ENCODE measurements around the gene HMGCL.
"Not testable (repeated sequence)": the region's sequence is repeated elsewhere in the genome, so short reads cannot be mapped to it uniquely, and the experiment has no call there.

The HMGCL gene

DNA sequence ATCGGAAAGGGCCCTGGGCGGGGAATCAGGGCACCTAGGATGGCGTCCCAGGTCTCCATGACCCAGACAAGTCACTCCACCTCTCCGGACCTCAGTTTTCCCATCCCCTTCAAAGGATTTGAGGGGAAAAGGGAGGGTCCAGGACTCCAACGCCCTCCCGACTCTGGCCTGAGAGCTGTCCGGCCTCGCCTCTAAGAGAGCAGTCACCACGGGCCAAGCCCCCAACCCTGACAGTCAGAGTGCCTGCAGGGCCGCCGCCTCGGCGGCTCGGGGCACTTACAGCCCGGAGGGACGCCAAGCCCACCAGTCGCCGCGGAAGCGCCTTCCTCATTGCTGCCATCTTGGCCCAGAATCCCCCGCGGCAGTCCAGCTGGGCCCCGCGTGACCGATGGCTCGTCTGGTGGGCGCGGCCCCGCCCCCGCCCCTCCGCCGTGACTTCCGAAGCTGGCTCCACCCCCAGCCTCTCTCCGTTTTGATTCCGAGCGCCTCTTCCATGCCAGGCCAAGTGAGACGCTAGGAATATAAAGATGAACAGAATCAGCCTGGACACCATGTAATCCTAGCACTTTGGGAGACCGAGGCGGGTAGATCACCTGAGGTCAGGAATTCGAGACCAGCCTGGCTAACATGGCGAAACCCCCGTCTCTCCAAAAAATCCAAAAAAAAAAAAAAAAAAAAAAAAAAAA lies at the start of gene HMGCL:
HMGCL (minus strand) TSS at position 354 of the 686 bp plus-strand sequence; CDS start at position 340, 14 bp downstream.
- DNase-seq, result peak; percentile 89 to 93 (median 91)

DNA sequence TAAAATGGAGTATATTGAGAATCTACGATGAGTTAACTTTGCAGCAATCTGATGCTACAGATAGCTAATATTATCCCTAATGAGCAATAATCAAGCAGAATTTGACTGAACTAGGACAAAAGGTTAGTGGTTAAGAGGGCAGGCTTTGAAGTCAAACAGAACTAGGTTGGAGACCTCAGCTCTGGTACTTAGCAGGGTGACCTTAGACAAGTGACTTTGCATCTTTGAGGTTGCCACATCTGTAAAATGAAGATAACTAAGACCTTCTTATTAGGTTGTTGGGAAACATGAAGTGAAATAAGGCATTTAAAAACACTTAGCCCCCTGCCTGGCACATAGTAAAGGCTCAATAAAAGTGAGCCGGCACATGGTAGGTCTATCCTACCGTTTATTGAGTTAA lies 47.2 kb upstream of the HMGCL start:
- DNase-seq, result no peak

- no peak for DNase-seq
Measured at GRCh38 chr1:23869051-23869450, 43.8 kb upstream of the HMGCL start.

GRCh38 chr1:23868557-23869016 lies 43.4 kb upstream of the HMGCL start:
- DNase-seq, result peak in 1 of 3 experiments; percentile 33

DNA sequence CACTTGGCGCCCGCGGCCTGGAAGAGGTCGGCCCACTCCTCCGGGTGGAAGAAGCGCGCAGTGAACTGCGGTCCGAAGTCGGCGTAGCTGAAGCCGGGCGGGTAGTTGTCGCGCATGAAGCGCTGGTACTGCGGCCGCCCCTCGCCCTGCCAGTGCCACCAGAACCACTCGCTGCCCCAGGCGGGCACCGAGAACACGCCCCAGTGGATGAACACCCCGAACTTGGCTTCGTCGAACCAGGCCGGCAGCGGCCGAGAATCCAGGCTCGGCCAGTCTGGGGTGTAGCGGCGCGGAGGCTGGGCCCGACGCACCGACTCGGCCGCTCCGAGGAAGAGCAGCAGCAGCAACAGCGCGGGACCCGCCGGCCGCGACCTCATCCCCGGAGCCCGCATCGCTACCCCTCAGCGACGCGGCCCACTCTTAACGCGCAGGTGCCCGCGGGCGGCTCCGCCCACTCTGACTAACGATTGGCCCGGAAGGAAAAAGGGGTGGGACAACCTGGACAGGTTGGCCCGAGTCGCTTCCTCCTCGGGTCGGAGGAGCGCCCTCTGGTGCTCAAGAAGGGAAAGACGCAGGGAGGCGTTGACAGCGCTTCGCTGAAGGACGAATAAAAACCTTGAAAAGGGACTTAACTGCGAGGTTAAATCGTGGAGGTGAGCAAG lies 42.8 kb upstream of the HMGCL start, which contains the start of gene FUCA1:
FUCA1 (minus strand) TSS at position 396 of the 662 bp plus-strand sequence; CDS start at position 392, 4 bp downstream.
- DNase-seq, result peak; percentile 97 to 98 (median 97)

GRCh38 chr1:23867542-23867894 lies 42.3 kb upstream of the HMGCL start:
- no peak for DNase-seq

DNA sequence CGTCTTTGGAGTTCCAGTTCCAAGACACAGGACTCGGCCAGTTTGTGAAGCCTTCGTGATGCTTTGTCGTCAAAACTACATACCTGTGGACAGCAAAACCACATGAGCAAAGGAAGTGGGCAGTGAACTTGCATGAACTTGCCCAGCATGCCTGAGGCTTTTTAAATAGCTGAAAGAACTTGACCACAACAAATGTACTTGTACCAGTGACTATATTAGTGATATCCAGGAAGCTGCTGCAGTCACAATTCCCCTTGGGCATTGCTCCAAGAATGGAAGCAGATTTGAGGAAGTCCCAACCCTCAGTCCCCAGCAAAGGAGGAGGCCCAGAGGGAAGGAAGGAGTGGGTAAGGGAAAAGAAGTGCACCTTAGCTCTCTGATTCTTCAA lies 40.3 kb upstream of the HMGCL start:
- no peak for DNase-seq

GRCh38 chr1:23864801-23865542 lies 39.7 kb upstream of the HMGCL start:
- no peak for DNase-seq

DNA sequence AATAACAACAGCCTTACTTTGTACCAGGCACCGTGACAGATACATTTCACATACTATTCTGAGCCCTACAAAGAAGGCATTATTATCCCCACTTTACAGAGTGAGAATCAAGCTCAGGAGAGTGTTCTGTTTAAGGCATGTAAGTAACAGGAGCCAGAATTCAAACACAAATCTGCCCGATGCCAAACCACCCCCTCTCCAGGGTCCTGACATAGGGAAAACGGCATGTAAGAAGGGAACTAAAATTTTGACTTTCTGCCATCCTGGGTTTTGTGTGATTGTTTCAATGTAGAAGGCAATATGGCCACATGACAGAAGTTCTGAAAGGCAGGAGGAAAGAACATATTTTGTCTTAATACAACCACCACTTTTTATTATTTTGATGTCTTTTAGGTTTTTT lies 37.4 kb upstream of the HMGCL start:
- no peak for DNase-seq

- no peak for DNase-seq
Measured at GRCh38 chr1:23854568-23854967, 29.3 kb upstream of the HMGCL start.

DNA sequence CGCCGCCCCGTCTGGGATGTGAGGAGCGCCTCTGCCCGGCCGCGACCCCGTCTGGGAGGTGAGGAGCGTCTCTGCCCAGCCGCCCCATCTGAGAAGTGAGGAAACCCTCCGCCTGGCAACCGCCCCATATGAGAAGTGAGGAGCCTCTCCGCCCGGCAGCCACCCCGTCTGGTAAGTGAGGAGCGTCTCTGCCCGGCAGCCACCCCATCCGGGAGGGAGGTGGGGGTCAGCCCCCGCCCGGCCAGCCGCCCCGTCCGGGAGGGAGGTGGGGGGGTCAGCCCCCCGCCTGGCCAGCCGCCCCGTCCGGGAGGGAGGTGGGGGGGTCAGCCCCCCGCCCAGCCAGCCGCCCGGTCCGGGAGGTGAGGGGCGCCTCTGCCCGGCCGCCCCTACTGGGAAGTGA lies 27.9 kb upstream of the HMGCL start:
- not testable (repeated sequence) for DNase-seq

- DNase-seq, result not testable (repeated sequence)
Measured at GRCh38 chr1:23851406-23851805, 26.2 kb upstream of the HMGCL start.

- DNase-seq, result no peak
Measured at GRCh38 chr1:23848673-23849616, 23.7 kb upstream of the HMGCL start.

DNA sequence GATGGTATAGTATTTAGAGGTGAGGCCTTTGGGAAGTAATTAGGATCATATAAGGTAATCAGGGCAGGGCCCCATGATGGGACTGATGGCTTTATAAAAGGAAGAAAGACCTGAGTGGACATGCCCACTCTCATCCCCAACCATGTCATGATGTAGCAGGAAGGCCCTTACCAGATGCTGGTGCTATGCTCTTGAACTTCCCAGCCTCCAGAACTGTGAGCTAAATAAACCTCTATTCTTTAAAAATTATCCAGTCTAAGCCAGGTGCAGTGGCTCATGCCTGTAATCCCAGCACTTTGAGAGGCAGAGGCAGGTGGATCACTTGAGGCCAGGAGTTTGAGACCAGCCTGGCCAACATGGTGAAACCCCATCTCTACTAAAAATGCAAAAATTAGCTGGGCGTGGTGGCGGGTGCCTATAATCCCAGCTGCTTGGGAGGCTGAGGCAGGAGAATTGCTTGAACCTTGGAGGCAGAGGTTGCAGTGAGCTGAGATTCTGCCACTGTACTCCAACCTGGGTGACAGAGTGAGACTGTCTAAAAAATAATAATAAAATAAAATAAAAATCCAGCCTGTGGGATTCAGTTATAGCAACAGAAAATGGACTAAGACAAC lies 22.4 kb upstream of the HMGCL start:
- not testable (repeated sequence) for DNase-seq

- no peak for DNase-seq
Measured at GRCh38 chr1:23845163-23845562, 19.9 kb upstream of the HMGCL start.

DNA sequence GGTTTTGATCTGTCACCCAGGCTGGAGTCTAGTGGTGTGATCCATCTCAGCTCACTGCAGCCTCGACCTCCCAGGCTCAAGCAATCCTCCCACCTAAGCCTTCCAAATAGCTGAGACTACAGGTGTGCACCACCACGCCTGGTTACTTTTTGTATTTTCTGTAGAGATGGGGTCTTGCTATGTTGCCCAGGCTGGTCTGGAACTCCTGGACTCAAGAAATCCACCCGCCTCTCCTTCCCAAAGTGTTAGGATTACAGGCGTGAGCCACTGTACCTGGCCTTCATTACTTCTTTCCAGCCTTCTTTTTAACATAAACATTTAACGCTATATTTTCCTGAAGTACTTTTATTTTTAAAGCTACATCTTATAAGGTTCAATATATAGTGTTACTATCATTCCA lies 18.4 kb upstream of the HMGCL start:
- DNase-seq, result no peak

- peak; percentile 23 to 64 (median 36) for DNase-seq
Measured at GRCh38 chr1:23838401-23838866, 13.2 kb upstream of the HMGCL start.

GRCh38 chr1:23837908-23838307 lies 12.7 kb upstream of the HMGCL start:
- no peak for DNase-seq

DNA sequence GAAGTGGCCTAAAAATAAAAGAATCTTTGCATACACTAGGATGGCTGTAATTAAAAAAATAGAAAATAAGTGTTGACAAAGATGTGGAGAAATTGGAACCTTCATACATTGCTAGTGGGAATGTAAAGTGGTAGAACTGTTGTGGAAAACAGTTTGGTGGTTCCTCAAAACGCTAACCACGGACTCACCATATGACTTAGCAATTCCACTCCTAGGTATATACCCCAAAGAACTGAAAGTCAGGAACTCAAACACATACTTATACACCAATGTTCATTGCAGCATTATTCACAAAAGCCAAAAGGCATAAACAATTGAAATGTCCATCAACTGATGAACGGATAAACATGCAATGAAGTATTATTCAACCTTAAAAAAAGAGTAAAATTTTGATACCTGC lies 10.8 kb upstream of the HMGCL start:
- no peak for DNase-seq

GRCh38 chr1:23834156-23834555 lies 8.9 kb upstream of the HMGCL start:
- DNase-seq, result not testable (repeated sequence)

- no peak for DNase-seq
Measured at GRCh38 chr1:23827717-23828116, 2.5 kb upstream of the HMGCL start.

DNA sequence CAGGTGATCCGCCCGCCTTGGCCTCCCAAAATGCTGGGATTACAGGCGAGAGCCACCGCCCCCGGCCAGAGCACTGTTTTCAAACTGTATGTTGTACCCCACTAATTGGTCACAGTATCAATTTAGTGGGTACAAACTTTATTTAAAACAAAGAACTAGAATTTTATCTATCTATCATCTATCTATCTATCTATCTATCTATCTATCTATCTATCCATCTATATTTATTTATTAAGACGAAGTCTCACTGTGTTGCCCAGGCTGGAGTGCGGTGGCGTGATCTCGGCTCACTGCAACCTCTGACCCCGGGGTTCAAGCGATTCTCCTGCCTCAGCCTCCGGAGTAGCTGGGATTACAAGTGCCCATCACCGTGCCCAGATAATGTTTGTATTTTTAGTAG lies 1.4 kb upstream of the HMGCL start:
- not testable (repeated sequence) for DNase-seq
